Mesendoderm (in vitro differentiated cells): ENCODE measurements around the gene TMOD1.

Experiments
- DNase-seq: peaks from one replicate; pipeline ENCODE4 v3.0.0; 2013
- H2AK5ac ChIP-seq: 2 replicates; pipeline ENCODE4 v1.6.1; 2013; ENCODE audit warnings: low read length, inconsistent platforms
- H2BK120ac ChIP-seq: 2 replicates; pipeline ENCODE4 v1.6.1; 2013; ENCODE audit warnings: low read depth, mild to moderate bottlenecking, low read length, moderate library complexity, mixed read lengths
- H2BK15ac ChIP-seq: replicated peaks from 2 replicates; pipeline ENCODE4 v1.6.1; 2013; ENCODE audit warnings: low read depth, mild to moderate bottlenecking, moderate library complexity
- H2BK5ac ChIP-seq: 2 replicates; pipeline ENCODE4 v1.6.1; 2013; ENCODE audit warnings: low read length, inconsistent platforms
- H3K18ac ChIP-seq: 2 replicates; pipeline ENCODE4 v1.6.1; 2013; ENCODE audit warnings: mild to moderate bottlenecking, low read length, mixed read lengths
- H3K23ac ChIP-seq: one replicate; pipeline ENCODE4 v1.6.1; 2013; ENCODE audit warnings: low read length
- H3K27ac ChIP-seq: 2 replicates; pipeline ENCODE4 v1.5.1; 2013; ENCODE audit warnings: low read depth, mild to moderate bottlenecking, inconsistent platforms, low read length, moderate library complexity
- H3K27me3 ChIP-seq: 2 replicates; pipeline ENCODE4 v1.6.1; 2013; ENCODE audit warnings: low read length, control low read depth, mild to moderate bottlenecking, inconsistent platforms; ENCODE audit not compliant: insufficient read depth, poor library complexity
- H3K36me3 ChIP-seq: 2 replicates; pipeline ENCODE4 v1.6.1; 2013; ENCODE audit warnings: low read length, inconsistent platforms; ENCODE audit not compliant: control insufficient read depth, insufficient read depth
- H3K4ac ChIP-seq: one replicate; pipeline ENCODE4 v1.6.1; 2013; ENCODE audit warnings: low read depth, mild to moderate bottlenecking, low read length, moderate library complexity
- H3K4me1 ChIP-seq: 2 replicates; pipeline ENCODE4 v1.6.1; 2013; ENCODE audit warnings: low read depth, low read length, inconsistent platforms; ENCODE audit not compliant: control insufficient read depth
- H3K4me2 ChIP-seq: 2 replicates; pipeline ENCODE4 v1.6.1; 2013; ENCODE audit warnings: low read length
- H3K4me3 ChIP-seq: 2 replicates; pipeline ENCODE4 v1.5.1; 2013; ENCODE audit warnings: mild to moderate bottlenecking, low read length
- H3K56ac ChIP-seq: one replicate; pipeline ENCODE4 v1.6.1; 2013; ENCODE audit warnings: low read length
- H3K79me1 ChIP-seq: 2 replicates; pipeline ENCODE4 v1.6.1; 2013; ENCODE audit warnings: low read length, inconsistent platforms
- H3K79me2 ChIP-seq: 2 replicates; pipeline ENCODE4 v1.6.1; 2013; ENCODE audit warnings: mild to moderate bottlenecking, low read length; ENCODE audit not compliant: control insufficient read depth, insufficient read depth
- H3K9ac ChIP-seq: 2 replicates; pipeline ENCODE4 v1.6.1; 2013; ENCODE audit warnings: low read length, inconsistent platforms
- H4K5ac ChIP-seq: one replicate; pipeline ENCODE4 v1.6.1; 2013; ENCODE audit warnings: low read length
- H4K8ac ChIP-seq: one replicate; pipeline ENCODE4 v1.6.1; 2013; ENCODE audit warnings: low read depth, mild to moderate bottlenecking, control low read depth, low read length, moderate library complexity
- WGBS: extraction: QIAGEN DNeasy Blood & Tissue Kit; methylation state at CpG from one replicate; pipeline ENCODE4 v1.1.7; 2013; ENCODE audit warnings: low lambda C conversion rate, missing lambda C conversion rate; ENCODE audit not compliant: insufficient coverage; ENCODE audit errors: extremely low coverage; 5-methylcytosine and 5-hydroxymethylcytosine counted together

TMOD1 gene

DNA sequence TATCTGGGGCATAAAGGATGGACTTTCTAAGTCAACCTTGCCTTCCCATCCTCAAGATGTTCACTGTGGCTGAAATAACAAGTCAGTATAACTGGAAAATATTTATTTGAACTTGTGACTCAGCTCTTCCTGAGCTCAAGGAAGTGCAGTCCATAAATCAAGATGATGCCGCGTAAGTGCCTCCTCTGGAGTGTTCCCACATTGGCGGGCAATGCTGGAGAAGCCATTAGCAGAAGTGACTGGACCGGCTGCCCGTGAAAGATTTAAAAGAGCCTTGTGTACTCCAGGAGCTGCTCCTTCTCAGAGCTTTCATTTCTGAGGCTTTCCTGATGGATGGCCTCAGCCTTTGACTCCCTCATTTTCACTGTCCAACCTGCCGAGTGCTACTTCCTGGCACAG is 17.4 kb downstream of the TMOD1 start:
- H3K9ac ChIP-seq, result no peak overlapping the region
- no peak overlapping the region for H3K23ac ChIP-seq
- H3K36me3 ChIP-seq, result no peaks in the 10 kb centered on the region
- no peaks in the 10 kb centered on the region for H3K27me3 ChIP-seq
- no peaks in the 10 kb centered on the region for H3K4me1 ChIP-seq
- no peak overlapping the region for H4K5ac ChIP-seq
- H4K8ac ChIP-seq, result no peak overlapping the region
- no peak overlapping the region for H3K56ac ChIP-seq
- no peak overlapping the region for H2BK120ac ChIP-seq
- no CpG with 5 or more reads among the region's 6 CpGs for WGBS
- no peak overlapping the region for H2BK5ac ChIP-seq
- no peak overlapping the region for H2BK15ac ChIP-seq
- H3K4ac ChIP-seq, result no peak overlapping the region
- H3K79me1 ChIP-seq, result no peaks in the 10 kb centered on the region
- H3K18ac ChIP-seq, result no peak overlapping the region
- H3K4me2 ChIP-seq, result no peak overlapping the region
- H2AK5ac ChIP-seq, result no peak overlapping the region
- H3K27ac ChIP-seq, result no peak overlapping the region
- no peak for DNase-seq
- H3K79me2 ChIP-seq, result no peaks in the 10 kb centered on the region
- no peak overlapping the region for H3K4me3 ChIP-seq

DNA sequence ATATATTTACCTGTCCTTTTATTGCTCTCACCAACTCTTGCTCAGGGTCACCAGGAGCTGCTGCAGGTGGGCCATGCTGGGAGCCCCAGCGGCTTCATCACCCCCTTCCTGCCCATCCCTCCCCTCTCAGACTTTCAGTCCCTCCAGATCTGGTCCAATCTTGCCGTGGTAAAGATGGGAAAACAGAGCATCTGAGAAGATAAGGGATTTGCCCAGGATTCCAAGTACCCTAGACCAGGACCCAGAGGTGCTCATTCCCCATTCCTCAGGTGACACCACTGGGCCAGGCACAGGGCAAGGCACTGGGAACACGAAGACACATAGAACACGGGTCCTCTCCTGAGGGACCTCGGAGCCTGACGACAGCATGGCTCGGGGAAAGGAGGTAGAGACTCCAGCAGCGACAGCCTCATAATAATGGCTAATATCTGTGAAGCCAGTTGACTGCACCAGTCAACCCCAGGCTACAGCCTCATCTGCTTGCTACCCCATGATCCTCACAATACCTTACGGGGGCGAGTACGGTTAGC is 18.0 kb downstream of the TMOD1 start:
- H2BK15ac ChIP-seq, result no peak overlapping the region
- H3K27ac ChIP-seq, result no peak overlapping the region
- no CpG with 5 or more reads among the region's 11 CpGs for WGBS
- DNase-seq, result no peak
- no peak overlapping the region for H3K56ac ChIP-seq
- H3K27me3 ChIP-seq, result no peaks in the 10 kb centered on the region
- no peak overlapping the region for H3K4me3 ChIP-seq
- H4K5ac ChIP-seq, result no peak overlapping the region
- H4K8ac ChIP-seq, result no peak overlapping the region
- H3K18ac ChIP-seq, result no peak overlapping the region
- H3K4ac ChIP-seq, result no peak overlapping the region
- no peaks in the 10 kb centered on the region for H3K79me1 ChIP-seq
- no peaks in the 10 kb centered on the region for H3K4me1 ChIP-seq
- no peak overlapping the region for H2AK5ac ChIP-seq
- no peak overlapping the region for H3K9ac ChIP-seq
- no peak overlapping the region for H2BK5ac ChIP-seq
- H3K4me2 ChIP-seq, result no peak overlapping the region
- H3K79me2 ChIP-seq, result no peaks in the 10 kb centered on the region
- H2BK120ac ChIP-seq, result no peak overlapping the region
- H3K23ac ChIP-seq, result no peak overlapping the region
- no peaks in the 10 kb centered on the region for H3K36me3 ChIP-seq

DNA sequence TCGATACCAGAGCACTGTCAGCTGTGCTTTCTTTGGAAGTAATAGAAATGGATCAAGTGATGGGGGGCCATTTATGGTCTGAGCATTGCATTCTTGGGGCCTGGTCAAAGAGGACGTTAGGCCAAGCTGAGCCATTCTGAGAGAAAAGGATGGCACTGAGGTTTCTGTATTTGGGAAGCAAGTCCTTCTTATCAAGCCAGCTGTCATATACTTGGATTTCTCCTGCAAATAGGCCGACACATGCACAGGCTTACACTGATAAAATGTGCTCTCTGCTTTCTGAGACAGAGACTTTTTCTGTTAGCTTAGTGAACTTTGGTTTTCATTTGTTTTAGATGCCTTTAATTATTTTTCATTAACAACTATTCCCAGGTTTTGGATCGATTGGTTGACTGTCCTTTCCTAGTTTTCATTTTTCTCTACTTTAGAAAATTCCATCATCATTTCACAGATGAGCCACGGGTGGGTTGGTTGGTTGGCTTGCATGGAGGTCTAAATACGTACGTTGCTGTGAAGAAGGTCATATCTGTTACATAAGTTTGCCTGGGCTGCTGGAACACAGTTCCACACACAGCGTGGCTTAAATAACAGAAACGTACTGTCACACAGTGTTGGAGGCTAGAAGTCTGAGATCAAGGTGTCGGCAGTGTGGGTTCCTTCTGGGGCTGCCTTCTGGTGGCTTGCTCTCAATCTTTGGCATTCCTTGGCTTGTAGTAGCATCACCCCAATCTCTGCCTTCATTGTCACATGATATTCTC is 20.3 kb downstream of the TMOD1 start:
- no CpG with 5 or more reads among the region's 10 CpGs for whole genome bisulfite sequencing
- Histone ChIP-seq H3K56ac (no peak overlapping the region), H3K79me2 (no peaks in the 10 kb centered on the region), H2BK120ac (no peak overlapping the region), H3K27ac (no peak overlapping the region), H3K79me1 (no peaks in the 10 kb centered on the region), H2AK5ac (no peak overlapping the region), H4K8ac (no peak overlapping the region), H2BK15ac (no peak overlapping the region), H3K27me3 (no peaks in the 10 kb centered on the region), H3K18ac (no peak overlapping the region), H2BK5ac (no peak overlapping the region), H3K4me3 (no peak overlapping the region), H3K9ac (no peak overlapping the region), H3K36me3 (no peaks in the 10 kb centered on the region), H3K23ac (no peak overlapping the region), H3K4ac (no peak overlapping the region), H3K4me1 (no peaks in the 10 kb centered on the region), H3K4me2 (no peak overlapping the region), H4K5ac (no peak overlapping the region)
- DNase-seq, result no peak

DNA sequence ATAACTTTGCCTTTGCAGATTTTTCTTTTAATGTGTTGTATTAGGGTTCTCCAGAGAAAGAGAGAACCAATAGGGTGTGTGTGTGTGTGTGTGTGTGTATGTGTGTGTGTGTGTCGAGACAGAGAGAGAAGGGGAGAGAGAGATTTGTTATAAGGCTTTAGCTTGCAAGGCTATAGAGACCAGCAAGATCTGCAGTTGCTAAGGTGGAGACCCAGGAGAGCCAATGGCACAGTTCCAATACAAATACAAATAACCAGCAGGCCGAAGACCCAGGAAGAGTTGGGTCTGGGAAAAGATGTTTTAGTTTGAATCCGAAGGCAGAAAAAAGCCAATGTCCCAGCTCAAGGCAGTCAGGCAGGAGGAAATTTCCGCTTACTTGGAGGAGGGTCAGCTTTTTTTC is 23.0 kb downstream of the TMOD1 start:
- Histone ChIP-seq H2BK120ac (no peak overlapping the region), H3K36me3 (no peaks in the 10 kb centered on the region), H3K4ac (no peak overlapping the region), H3K18ac (no peak overlapping the region), H3K56ac (no peak overlapping the region), H3K27me3 (no peaks in the 10 kb centered on the region), H4K8ac (no peak overlapping the region), H2BK15ac (no peak overlapping the region), H3K4me2 (no peak overlapping the region), H3K4me1 (peaks cover 3% of the 10 kb centered on the region), H4K5ac (no peak overlapping the region), H3K23ac (no peak overlapping the region), H3K79me1 (no peaks in the 10 kb centered on the region), H3K9ac (no peak overlapping the region), H3K4me3 (no peak overlapping the region), H2AK5ac (no peak overlapping the region), H2BK5ac (no peak overlapping the region), H3K79me2 (no peaks in the 10 kb centered on the region), H3K27ac (no peak overlapping the region)
- DNase-seq, result no peak
- WGBS, result no CpG with 5 or more reads among the region's 4 CpGs

DNA sequence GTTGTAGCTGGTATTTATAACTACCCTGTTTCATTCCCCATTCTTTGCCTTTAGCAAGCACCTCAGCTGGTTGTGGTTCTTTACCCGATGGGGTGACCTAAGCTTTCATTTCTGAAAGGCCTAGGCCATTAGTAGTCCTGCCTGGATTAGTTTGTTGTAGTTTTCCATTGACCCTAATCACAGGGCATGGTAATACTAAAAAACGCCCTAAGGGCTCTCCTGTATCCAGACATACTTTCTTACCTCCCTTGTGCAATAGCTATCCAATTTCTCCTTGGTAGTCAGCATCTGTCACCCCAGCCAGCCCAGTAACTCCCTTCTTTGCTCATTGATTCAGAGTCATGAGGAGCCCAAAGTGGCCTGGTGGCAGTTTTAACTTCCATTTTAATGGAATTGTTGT is 24.0 kb downstream of the TMOD1 start:
- no peak overlapping the region for H4K8ac ChIP-seq
- no peaks in the 10 kb centered on the region for H3K79me1 ChIP-seq
- H2AK5ac ChIP-seq, result no peak overlapping the region
- no peak overlapping the region for H2BK5ac ChIP-seq
- H3K56ac ChIP-seq, result no peak overlapping the region
- no peak overlapping the region for H3K23ac ChIP-seq
- WGBS, result no CpG with 5 or more reads among the region's 2 CpGs
- no peak overlapping the region for H3K4ac ChIP-seq
- no peak for DNase-seq
- H3K27ac ChIP-seq, result no peak overlapping the region
- H3K27me3 ChIP-seq, result no peaks in the 10 kb centered on the region
- no peaks in the 10 kb centered on the region for H3K36me3 ChIP-seq
- H2BK120ac ChIP-seq, result no peak overlapping the region
- no peak overlapping the region for H3K9ac ChIP-seq
- no peak overlapping the region for H3K18ac ChIP-seq
- no peak overlapping the region for H3K4me3 ChIP-seq
- H3K4me1 ChIP-seq, result peaks cover 3% of the 10 kb centered on the region
- no peak overlapping the region for H4K5ac ChIP-seq
- H3K79me2 ChIP-seq, result no peaks in the 10 kb centered on the region
- no peak overlapping the region for H3K4me2 ChIP-seq
- no peak overlapping the region for H2BK15ac ChIP-seq
